KMS-11 (cell line): ENCODE measurements around the gene GGN.
A peak's percentile ranks its signal among the peaks of the same experiment; 100 is the strongest.

Experiments
- H2AFZ ChIP-seq: fragments of 200-600 bp; sonication (generic); 2 replicates; pipeline ENCODE4 v1.6.1; 2016; ENCODE audit warnings: antibody characterized with exemption, mixed run types, low read depth
- H3K27ac ChIP-seq: fragments of 200-600 bp; sonication (generic); 2 replicates; pipeline ENCODE4 v1.6.1; 2016; ENCODE audit warnings: mild to moderate bottlenecking, mixed run types
- H3K27me3 ChIP-seq: fragments of 200-600 bp; sonication (generic); 2 replicates; pipeline ENCODE4 v1.6.1; 2017; ENCODE audit warnings: mild to moderate bottlenecking, low read depth, mixed run types, moderate library complexity; ENCODE audit not compliant: insufficient read depth
- H3K36me3 ChIP-seq: fragments of 200-600 bp; sonication (generic); 2 replicates; pipeline ENCODE4 v1.6.1; 2017; ENCODE audit warnings: mild to moderate bottlenecking, mixed run types; ENCODE audit not compliant: insufficient read depth
- H3K4me1 ChIP-seq: fragments of 200-600 bp; sonication (generic); 2 replicates; pipeline ENCODE4 v1.6.1; 2016; ENCODE audit warnings: mild to moderate bottlenecking, low read depth, mixed run types; ENCODE audit not compliant: poor library complexity, severe bottlenecking
- H3K4me2 ChIP-seq: fragments of 200-600 bp; sonication (generic); 2 replicates; pipeline ENCODE4 v1.7.0; 2016; ENCODE audit warnings: mild to moderate bottlenecking, mixed run types
- H3K4me3 ChIP-seq: fragments of 200-600 bp; sonication (generic); IDR thresholded peaks from 2 replicates; pipeline ENCODE4 v1.6.1; 2017; ENCODE audit warnings: low read depth, low read length, mixed read lengths; ENCODE audit not compliant: insufficient read depth
- H3K79me2 ChIP-seq: fragments of 200-600 bp; sonication (generic); 2 replicates; pipeline ENCODE4 v1.6.1; 2016; ENCODE audit warnings: low read depth, mixed run types; ENCODE audit not compliant: insufficient read depth
- H3K9ac ChIP-seq: fragments of 200-600 bp; sonication (generic); 2 replicates; pipeline ENCODE4 v1.6.1; 2016; ENCODE audit warnings: mild to moderate bottlenecking, mixed run types
- H4K20me1 ChIP-seq: fragments of 200-600 bp; sonication (generic); 2 replicates; pipeline ENCODE4 v1.6.1; 2016; ENCODE audit warnings: mild to moderate bottlenecking, mixed run types; ENCODE audit not compliant: insufficient read depth
- CTCF ChIP-seq: fragments of 200-600 bp; sonication (generic); conservative IDR thresholded peaks from 2 replicates; pipeline ENCODE4 v1.6.1; 2017; ENCODE audit warnings: low read depth, mild to moderate bottlenecking, antibody characterized with exemption, low read length, moderate library complexity, mixed read lengths

The GGN gene

GRCh38 chr19:38378866-38379265 is 9.0 kb downstream of the GGN start:
- no peak overlapping the region for H3K4me2 ChIP-seq
- H3K36me3 ChIP-seq, result peaks cover 5% of the 10 kb centered on the region; the same call in 1 of the 2 replicates
- peaks cover 37% of the 10 kb centered on the region for H3K79me2 ChIP-seq
- H2AFZ ChIP-seq, result no peak overlapping the region
- no peak for TF ChIP-seq CTCF
- peaks cover 10% of the 10 kb centered on the region for H3K4me1 ChIP-seq
- H4K20me1 ChIP-seq, result no peaks in the 10 kb centered on the region
- H3K27ac ChIP-seq, result no peak overlapping the region
- H3K27me3 ChIP-seq, result no peaks in the 10 kb centered on the region
- no peak overlapping the region for H3K4me3 ChIP-seq
- no peak overlapping the region for H3K9ac ChIP-seq

- Histone ChIP-seq H3K36me3 (peaks cover 2% of the 10 kb centered on the region; the same call in 1 of the 2 replicates), H2AFZ (no peak overlapping the region), H3K4me2 (no peak overlapping the region), H3K27me3 (no peaks in the 10 kb centered on the region), H3K79me2 (peaks cover 37% of the 10 kb centered on the region), H3K9ac (no peak overlapping the region), H3K4me1 (peaks cover 14% of the 10 kb centered on the region), H4K20me1 (no peaks in the 10 kb centered on the region), H3K4me3 (no peak overlapping the region), H3K27ac (no peak overlapping the region)
- no peak for TF ChIP-seq CTCF
Measured at GRCh38 chr19:38377052-38377451, 10.8 kb downstream of the GGN start.

GRCh38 chr19:38376576-38376975 is 11.3 kb downstream of the GGN start:
- peaks cover 2% of the 10 kb centered on the region; the same call in 1 of the 2 replicates for H3K36me3 ChIP-seq
- no peaks in the 10 kb centered on the region for H4K20me1 ChIP-seq
- H3K4me1 ChIP-seq, result peaks cover 14% of the 10 kb centered on the region
- H3K27ac ChIP-seq, result no peak overlapping the region
- H3K9ac ChIP-seq, result no peak overlapping the region
- no peak for TF ChIP-seq CTCF
- H3K79me2 ChIP-seq, result peaks cover 37% of the 10 kb centered on the region
- H3K27me3 ChIP-seq, result no peaks in the 10 kb centered on the region
- no peak overlapping the region for H2AFZ ChIP-seq
- H3K4me3 ChIP-seq, result no peak overlapping the region
- H3K4me2 ChIP-seq, result no peak overlapping the region; the same call in 1 of the 2 replicates

- H3K79me2 ChIP-seq, result peaks cover 37% of the 10 kb centered on the region
- no peak overlapping the region for H2AFZ ChIP-seq
- H3K4me2 ChIP-seq, result peak overlapping the region; percentile 72
- no peaks in the 10 kb centered on the region for H4K20me1 ChIP-seq
- peaks cover 14% of the 10 kb centered on the region for H3K4me1 ChIP-seq
- H3K27ac ChIP-seq, result no peak overlapping the region
- H3K9ac ChIP-seq, result peak overlapping the region; percentile 94; the same call in 1 of the 2 replicates
- H3K36me3 ChIP-seq, result peaks cover 2% of the 10 kb centered on the region; the same call in 1 of the 2 replicates
- TF ChIP-seq CTCF, result no peak
- H3K27me3 ChIP-seq, result no peaks in the 10 kb centered on the region
- no peak overlapping the region for H3K4me3 ChIP-seq
Measured at GRCh38 chr19:38375748-38376147, 12.1 kb downstream of the GGN start.
